H7 (cell line): ENCODE results near the gene FHL5. TPM values are rescaled to one million over a fixed set of nuclear protein-coding genes. Genes with fewer than 3 reads are reported as not detected.
A peak's percentile ranks its signal among the peaks of the same experiment; 100 is the strongest.

Source experiments
- DNase-seq: peaks from one replicate; pipeline ENCODE4 v3.0.0; 2012
- H3K27me3 ChIP-seq: 2 replicates; pipeline ENCODE4 v1.6.0; 2011; ENCODE audit warnings: mild to moderate bottlenecking, low read length; ENCODE audit not compliant: control insufficient read depth, insufficient read depth
- H3K36me3 ChIP-seq: replicated peaks from 2 replicates; pipeline ENCODE4 v1.5.1; 2011; ENCODE audit warnings: low read length; ENCODE audit not compliant: control insufficient read depth, insufficient read depth
- H3K4me3 ChIP-seq: 2 replicates; pipeline ENCODE4 v1.5.1; 2011; ENCODE audit warnings: low read depth, mild to moderate bottlenecking, control low read depth, low read length, moderate library complexity; ENCODE audit not compliant: insufficient read depth
- total RNA-seq: library from RNA; depleted of rRNA; stranded (reverse); fragments of >200 nt; shearing (Covaris generic); gene quantifications from 2 replicates; pipeline ENCODE4 v1.2.3, GENCODE V29; 2014

The FHL5 gene
- total RNA-seq, 1 experiment from 2014 or later: not detected

DNA sequence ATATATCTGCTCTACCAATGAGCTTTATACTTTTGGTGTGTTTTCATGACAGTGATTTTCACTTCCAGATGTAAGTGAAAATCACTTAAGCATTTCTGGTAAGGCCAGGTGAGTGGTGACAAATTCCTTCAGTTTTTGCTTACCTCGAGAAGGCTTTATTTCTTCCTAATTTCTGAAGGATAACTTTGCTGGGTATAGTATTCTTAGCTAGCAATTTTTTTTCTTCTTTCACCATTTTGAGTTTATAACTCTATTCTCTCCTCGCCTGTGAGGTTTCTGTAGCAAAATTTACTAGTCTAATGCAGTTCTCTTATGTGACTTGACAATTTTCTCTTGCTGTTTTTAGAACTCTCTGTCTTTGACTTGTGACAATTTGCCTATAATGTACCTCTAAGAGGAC, 7.1 kb downstream of the FHL5 start:
- DNase-seq: no peak
- no peak overlapping the region for H3K4me3 ChIP-seq
- no peaks in the 10 kb centered on the region; the same call in 1 of the 2 replicates for H3K36me3 ChIP-seq
- no peaks in the 10 kb centered on the region for H3K27me3 ChIP-seq

DNA sequence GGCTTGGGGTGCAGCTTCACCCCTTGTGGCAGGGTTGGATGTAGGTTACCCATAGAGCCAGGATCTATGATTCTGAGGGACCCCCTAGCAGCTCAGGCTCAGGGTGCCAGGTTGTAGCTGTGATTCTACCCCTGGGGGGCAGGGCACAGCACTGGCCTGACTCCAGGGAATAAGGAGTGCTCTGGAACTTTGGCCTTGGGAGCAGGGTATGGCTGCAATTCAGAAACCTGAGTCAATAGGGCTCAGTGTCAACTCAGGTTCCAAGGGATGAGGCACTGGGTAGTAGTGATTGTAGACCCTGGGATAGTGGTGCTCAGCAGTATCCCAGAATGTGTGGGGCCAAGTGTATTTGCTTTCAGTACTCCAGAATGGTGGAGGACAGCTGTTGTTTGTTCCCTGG, 8.6 kb downstream of the FHL5 start:
- DNase-seq: no peak
- H3K36me3 ChIP-seq: no peaks in the 10 kb centered on the region; the same call in 1 of the 2 replicates
- H3K4me3 ChIP-seq: no peak overlapping the region
- H3K27me3 ChIP-seq: no peaks in the 10 kb centered on the region

DNA sequence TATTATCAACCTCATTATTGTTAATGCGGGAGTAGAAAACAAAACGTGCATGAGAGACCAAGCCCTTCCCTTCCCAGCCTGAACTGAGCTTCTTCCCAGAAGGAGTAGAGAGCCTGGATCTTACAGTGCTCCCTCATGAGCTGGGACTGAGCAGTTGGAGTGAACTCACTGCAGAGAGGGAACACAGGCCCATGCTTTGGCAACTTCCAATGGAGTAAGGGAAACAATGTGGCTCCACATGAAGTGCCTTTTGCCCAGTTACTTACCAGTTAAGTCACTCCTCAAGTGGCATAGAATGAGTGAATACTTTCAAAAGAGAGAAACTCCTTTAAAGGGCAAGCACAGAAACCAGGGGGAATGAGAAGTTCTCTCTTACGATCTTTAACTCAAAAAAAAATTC, 12.4 kb downstream of the FHL5 start:
- H3K36me3 ChIP-seq: no peaks in the 10 kb centered on the region; the same call in 1 of the 2 replicates
- DNase-seq: no peak

DNA sequence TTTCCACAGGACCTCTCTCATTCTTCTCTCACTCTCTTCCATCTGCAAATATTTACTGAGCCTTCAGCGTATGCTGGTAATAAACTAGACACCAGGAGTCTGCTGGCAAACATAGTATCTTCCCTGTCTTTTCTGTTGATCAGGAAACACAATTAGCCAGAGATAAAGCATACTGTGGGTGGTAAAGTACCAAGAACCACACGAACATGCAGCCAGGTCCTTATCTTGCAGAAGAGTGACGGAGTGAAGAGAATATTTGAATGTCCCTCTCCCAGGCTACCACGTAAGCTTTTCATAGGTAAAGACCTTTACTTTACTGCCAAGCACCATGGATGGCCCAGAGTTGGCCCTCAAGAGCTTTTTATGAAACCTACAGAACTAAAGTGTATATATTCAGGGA, 13.3 kb downstream of the FHL5 start:
- no peaks in the 10 kb centered on the region; the same call in 1 of the 2 replicates for H3K36me3 ChIP-seq
- no peak overlapping the region for H3K4me3 ChIP-seq
- no peak for DNase-seq
- no peaks in the 10 kb centered on the region for H3K27me3 ChIP-seq

More for the DNA sequence above, 12.4 kb downstream of the FHL5 start:
- H3K4me3 ChIP-seq: no peak overlapping the region
- H3K27me3 ChIP-seq: no peaks in the 10 kb centered on the region

DNA sequence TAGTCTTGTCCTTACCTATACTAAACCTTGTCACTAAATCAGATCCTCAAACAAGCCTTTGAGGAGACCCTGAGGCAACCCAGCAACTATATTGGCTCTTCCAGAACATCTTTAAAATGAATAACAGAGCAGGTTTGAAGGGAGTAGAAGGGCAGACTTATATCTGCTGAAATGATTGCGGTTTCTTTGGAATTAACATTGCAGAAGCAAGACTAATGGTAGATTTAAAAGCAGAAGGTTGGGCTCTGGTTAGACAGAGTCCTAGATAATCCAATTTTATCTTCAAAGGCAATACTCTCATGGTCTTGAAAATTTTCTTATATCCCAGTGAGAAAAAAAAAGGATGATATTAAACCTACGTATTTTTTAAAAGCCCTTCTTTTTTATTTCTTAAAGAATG, 19.1 kb downstream of the FHL5 start:
- no peak for DNase-seq
- H3K27me3 ChIP-seq: no peaks in the 10 kb centered on the region

DNA sequence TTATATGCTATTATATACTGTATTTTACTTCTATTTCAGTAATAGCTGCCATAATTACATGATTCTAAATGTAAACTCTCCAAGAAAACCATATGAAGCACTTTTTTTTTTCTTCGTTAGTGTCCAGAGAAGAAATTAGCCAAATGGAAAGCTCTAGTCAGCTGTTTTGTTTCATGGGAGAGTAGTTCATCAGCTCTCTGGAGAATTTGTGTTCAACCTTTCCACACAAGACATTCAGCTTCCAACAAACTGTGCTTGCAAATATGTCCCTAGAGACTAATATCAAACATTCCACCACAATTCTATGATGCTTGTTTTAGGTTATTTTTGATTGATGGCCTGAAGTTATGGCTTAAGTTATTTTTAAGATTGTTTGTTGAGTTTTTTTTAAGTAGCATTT, 19.5 kb downstream of the FHL5 start:
- Histone ChIP-seq H3K36me3 (no peaks in the 10 kb centered on the region), H3K27me3 (no peaks in the 10 kb centered on the region), H3K4me3 (no peak overlapping the region)
- no peak for DNase-seq

More for the DNA sequence above, 19.1 kb downstream of the FHL5 start:
- no peak overlapping the region for H3K4me3 ChIP-seq
- H3K36me3 ChIP-seq: no peaks in the 10 kb centered on the region

DNA sequence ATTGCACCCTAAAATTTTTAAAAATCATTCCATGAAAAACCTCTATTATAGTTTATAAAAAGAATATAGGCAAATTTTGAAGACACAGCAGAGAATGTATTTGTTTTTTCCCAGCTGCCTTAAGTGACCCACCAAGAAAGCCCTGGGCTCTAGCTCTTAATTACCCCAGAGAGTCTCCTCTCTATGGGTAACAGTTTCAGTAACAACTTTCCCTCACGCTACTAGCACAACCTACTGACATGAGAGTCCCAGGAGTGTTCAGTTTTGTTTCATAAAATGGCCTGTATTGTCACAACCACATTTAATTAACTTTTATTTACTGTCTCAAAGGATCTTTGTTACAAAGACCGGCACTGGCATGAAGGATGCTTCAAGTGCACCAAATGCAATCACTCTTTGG, 41.5 kb downstream of the FHL5 start:
- DNase-seq: no peak
- no peak overlapping the region for H3K4me3 ChIP-seq

DNA sequence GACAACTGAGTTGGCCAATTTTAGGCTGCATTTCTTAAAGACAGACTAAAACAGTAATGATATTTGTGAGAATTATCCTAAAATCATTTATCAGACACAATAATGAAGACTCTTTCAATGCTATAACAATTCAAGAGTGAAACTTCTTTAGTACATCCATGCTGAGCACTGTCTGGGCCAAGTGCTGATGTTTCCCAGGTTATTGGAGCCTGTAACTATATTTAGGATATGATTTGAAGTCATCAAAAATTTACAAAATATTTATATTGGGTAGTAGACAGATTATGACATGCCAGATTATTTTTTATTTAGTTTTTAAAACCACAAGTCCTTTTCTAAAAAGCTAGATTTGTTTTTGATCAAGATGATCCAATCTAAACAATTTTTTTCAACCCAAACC, 45.1 kb downstream of the FHL5 start:
- Histone ChIP-seq H3K4me3 (no peak overlapping the region), H3K36me3 (no peaks in the 10 kb centered on the region), H3K27me3 (no peaks in the 10 kb centered on the region)
- DNase-seq: no peak

More for the DNA sequence above, 41.5 kb downstream of the FHL5 start:
- Histone ChIP-seq H3K27me3 (no peaks in the 10 kb centered on the region), H3K36me3 (no peaks in the 10 kb centered on the region)

DNA sequence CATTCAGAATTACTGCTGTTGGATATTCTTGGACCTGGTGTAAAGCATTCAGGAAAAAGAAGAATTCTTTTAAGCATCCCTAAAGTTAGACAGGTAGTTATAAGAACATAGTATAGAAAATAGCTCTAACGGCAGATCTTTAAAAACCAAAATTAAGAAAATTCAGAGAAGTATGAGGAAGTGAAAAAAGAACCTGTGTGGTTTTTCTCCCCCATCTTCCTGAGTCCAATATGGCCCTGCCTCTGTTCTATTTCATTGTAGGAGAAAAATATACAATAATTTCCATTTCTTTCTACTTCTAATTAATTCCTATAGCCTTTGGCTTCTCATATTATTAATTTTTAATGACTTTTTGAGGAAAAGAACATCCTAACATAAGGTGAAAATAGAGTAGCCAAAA, 47.1 kb downstream of the FHL5 start:
- DNase-seq: no peak
- Histone ChIP-seq H3K4me3 (no peak overlapping the region), H3K27me3 (no peaks in the 10 kb centered on the region), H3K36me3 (no peaks in the 10 kb centered on the region)

DNA sequence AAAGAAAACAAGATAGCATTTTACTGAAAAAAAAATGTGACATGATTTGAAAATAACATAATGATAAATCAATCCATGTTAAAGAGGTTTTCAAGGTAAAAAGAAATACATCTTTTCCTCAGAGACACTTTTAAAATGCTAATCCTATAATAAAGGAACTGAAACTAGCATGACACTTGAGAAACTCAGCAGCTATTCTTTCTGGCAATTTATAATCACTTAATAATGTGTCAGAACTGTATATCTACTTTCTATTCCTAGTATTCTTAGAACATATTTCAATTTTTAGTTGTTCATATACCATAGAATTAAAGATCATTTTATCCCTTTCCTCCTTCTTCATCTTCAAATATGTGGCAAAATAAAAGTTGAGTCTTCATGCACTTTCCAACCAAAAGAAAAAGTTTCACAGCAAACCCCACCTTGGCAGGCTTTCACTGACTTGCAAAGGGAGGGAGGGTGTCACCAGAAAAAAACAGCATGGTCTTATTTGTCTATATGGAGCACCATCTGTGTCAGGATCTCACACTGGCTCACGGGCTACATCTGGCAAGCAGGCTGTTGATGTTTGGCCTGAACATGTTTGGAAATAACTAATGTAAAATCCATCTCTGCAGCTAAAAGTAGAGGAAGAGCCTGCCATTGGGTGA, 48.5 kb downstream of the FHL5 start:
- Histone ChIP-seq H3K4me3 (no peak overlapping the region), H3K36me3 (no peaks in the 10 kb centered on the region)

DNA sequence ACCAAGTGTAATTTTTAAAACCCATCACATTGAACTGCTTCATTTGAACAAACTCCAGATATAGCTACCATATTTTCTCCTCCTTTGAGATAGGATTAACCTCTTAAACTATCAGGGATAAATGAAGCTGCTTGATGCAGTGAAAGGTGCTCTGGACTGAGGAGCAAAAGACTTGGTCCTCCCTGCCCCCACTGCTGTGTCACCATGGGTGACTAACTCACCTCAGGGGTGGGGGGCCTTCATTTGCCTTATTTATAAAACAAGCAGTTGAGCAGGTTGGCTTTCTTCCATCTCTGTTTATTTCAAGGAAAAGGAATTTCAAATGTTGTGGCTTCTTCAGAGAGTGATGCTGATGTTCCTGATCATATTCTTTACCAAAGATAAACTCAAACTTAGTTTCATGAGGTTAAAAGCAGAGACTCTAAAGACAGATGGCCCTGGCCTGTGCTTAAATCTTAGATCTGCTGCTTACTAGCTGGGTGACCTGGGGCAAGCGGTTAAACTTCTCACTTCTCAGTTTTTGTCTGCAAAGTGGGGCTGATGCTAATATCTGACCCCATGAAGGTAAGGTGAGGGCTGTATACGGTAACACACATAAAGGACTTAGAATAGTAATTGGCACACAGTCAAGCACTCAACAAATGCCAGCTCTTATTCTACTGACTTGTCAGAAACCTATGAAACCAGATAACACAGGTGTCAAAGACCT, 50.5 kb downstream of the FHL5 start:
- no peak for DNase-seq
- Histone ChIP-seq H3K4me3 (no peak overlapping the region), H3K27me3 (no peaks in the 10 kb centered on the region), H3K36me3 (no peaks in the 10 kb centered on the region)

More for the DNA sequence above, 48.5 kb downstream of the FHL5 start:
- H3K27me3 ChIP-seq: no peaks in the 10 kb centered on the region
- DNase-seq: no peak

DNA sequence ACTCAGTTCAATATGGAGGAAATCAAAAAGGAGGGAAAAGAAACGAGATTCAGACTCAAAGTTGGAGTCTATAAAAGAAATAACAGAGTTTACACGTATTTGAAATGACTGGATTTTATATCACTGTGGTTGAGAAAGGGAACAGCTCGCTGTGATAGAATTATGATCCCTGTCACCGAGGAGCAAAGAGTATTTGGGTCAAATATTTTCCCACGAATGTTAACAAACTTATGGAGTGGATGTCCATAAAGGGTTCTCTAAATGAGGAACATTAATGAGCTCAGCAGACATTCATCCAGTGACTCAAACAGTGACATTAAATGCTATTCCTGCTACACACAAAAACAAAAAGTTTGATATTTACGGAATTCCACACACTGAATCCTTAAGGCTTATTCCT, 57.9 kb downstream of the FHL5 start:
- DNase-seq: no peak
- H3K27me3 ChIP-seq: no peaks in the 10 kb centered on the region
- H3K36me3 ChIP-seq: no peaks in the 10 kb centered on the region
- H3K4me3 ChIP-seq: no peak overlapping the region

DNA sequence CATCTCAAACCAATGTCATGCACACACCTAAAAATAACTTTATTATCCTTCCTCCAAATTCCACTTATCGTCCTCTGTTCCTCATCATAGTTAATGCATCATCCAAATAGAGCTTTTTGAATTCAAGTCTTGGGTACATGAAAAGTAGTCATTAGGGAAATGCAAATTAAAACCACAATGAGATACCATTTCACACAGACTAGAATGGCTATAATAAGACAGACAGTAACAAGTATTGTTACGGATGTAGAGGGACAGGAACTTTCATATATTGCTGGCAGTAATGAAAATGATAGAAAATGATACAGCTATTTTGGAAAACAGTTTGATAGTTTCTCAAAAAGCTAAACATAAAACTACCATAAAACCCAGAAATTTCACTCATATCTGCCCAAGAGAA, 59.1 kb downstream of the FHL5 start:
- no peaks in the 10 kb centered on the region for H3K27me3 ChIP-seq
- no peak for DNase-seq
- H3K4me3 ChIP-seq: no peak overlapping the region
- no peaks in the 10 kb centered on the region for H3K36me3 ChIP-seq

DNA sequence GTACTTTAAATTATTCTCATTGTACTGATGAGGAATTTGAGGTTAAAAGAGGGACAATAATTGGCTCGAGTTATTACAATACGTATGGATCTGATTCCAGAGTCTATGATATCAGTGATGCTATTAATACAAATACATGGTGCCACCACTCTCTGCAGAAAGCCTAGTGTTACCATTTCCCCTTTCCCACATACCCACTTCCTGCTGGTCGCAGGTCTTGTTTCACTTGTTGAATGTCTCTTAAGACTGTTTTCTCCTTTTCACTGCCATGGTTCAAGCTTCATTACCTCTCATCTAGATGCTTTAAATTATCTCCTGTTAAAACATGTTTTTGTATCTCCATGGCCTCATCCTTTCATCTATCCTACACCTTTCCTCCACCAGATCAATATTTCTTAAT, 62.0 kb downstream of the FHL5 start:
- Histone ChIP-seq H3K4me3 (no peak overlapping the region), H3K27me3 (no peaks in the 10 kb centered on the region), H3K36me3 (no peaks in the 10 kb centered on the region)
- no peak for DNase-seq

DNA sequence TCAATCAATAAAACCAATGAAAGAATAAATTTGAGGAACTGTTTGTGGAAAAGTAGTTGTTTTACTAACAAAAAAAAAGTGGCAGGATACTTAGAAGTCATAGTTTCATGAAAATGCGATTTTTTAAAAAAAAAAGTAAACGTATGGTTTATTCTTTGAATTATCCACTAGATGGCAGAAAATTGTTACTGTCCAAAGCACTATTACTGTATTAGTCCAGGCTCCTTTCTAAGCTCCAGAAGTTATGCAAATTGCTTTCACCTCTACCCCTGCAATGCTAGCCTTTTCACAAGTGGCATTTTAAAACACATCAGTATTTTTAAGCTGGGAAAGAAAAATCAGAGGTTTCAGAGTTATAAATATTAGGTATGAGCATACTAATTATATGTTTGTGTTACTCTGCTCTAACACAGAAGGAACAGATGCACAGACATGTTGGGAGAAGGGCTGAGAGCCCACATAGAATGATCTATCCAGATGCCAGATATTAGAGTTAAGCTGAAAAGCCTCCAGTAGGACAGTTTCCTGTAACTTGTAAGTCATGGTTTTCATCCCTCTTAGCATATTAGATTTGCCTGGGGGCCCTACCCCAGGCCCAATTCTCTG, 63.9 kb downstream of the FHL5 start:
- H3K4me3 ChIP-seq: no peak overlapping the region
- H3K27me3 ChIP-seq: no peaks in the 10 kb centered on the region
- H3K36me3 ChIP-seq: no peaks in the 10 kb centered on the region
- peak; percentile 15 for DNase-seq
